IMR-90 (cell line): ENCODE results near the gene WNT2B. TPM values are rescaled to one million over a fixed set of nuclear protein-coding genes. Genes with fewer than 3 reads are reported as not detected.

Experiments used
- ATAC-seq: fragments of 200-7000 bp; cut with Tn5 transposase; 2 replicates; pipeline ENCODE4 v1.9.1; 2020; ENCODE audit warnings: low read depth, mild to moderate bottlenecking, moderate library complexity
- BruUV-seq: library from RNA; stranded (reverse); fragments of 400-500 nt; replicated peaks from 2 replicates; lab custom pipeline; 2021; lab: Mats Ljungman, UMichigan
- CTCF ChIA-PET: fragments of 300-600 bp; formaldehyde crosslinking; extraction: SDS; loops from one replicate; lab custom pipeline; 2021; ENCODE audit warnings: antibody characterized with exemption; lab: Yijun Ruan, JAX
- POLR2A ChIA-PET: fragments of 300-600 bp; sonication (Branson Sonifier 250); formaldehyde crosslinking; loops from one replicate; lab custom pipeline; 2022; ENCODE audit warnings: antibody characterized with exemption; ENCODE audit not compliant: unreplicated experiment; lab: Charles Lee
- DNase-seq: peaks from one replicate; pipeline ENCODE4 v3.0.0; 2013
- H2AFZ ChIP-seq: replicated peaks from 2 replicates; pipeline ENCODE3; 2013; ENCODE audit warnings: low read length, mild to moderate bottlenecking; ENCODE audit not compliant: poor library complexity
- H2AK5ac ChIP-seq: 2 replicates; pipeline ENCODE4 v1.6.1; 2013; ENCODE audit warnings: low read depth, low read length, inconsistent platforms
- H2AK9ac ChIP-seq: replicated peaks from 2 replicates; pipeline ENCODE3; 2013; ENCODE audit warnings: mild to moderate bottlenecking, low read depth, low read length, moderate library complexity; ENCODE audit not compliant: poor library complexity
- H2BK120ac ChIP-seq: 2 replicates; pipeline ENCODE4 v1.6.1; 2013; ENCODE audit warnings: low read depth, low read length, inconsistent platforms
- H2BK15ac ChIP-seq: 3 replicates; pipeline ENCODE4 v1.6.1; 2013; ENCODE audit warnings: low read depth, low read length, inconsistent platforms
- H2BK20ac ChIP-seq: 2 replicates; pipeline ENCODE4 v1.6.1; 2013; ENCODE audit warnings: low read depth, mild to moderate bottlenecking, inconsistent platforms, low read length, moderate library complexity
- H2BK5ac ChIP-seq: 2 replicates; pipeline ENCODE4 v1.6.1; 2013; ENCODE audit warnings: mild to moderate bottlenecking, low read depth, low read length, inconsistent platforms; ENCODE audit not compliant: poor library complexity, severe bottlenecking
- H3K14ac ChIP-seq: replicated peaks from 2 replicates; pipeline ENCODE4 v1.6.1; 2013; ENCODE audit warnings: low read depth, low read length, inconsistent platforms
- H3K18ac ChIP-seq: 2 replicates; pipeline ENCODE4 v1.6.1; 2013; ENCODE audit warnings: low read depth, low read length, control low read depth
- H3K23ac ChIP-seq: 2 replicates; pipeline ENCODE4 v1.6.1; 2013; ENCODE audit warnings: low read depth, low read length, inconsistent platforms
- H3K27ac ChIP-seq: 2 replicates; pipeline ENCODE4 v1.5.1; 2013; ENCODE audit warnings: mild to moderate bottlenecking, control low read depth, low read length; ENCODE audit not compliant: insufficient read depth
- H3K27me3 ChIP-seq: 2 replicates; pipeline ENCODE4 v1.6.1; 2013; ENCODE audit warnings: low read length; ENCODE audit not compliant: control insufficient read depth, insufficient read depth
- H3K36me3 ChIP-seq: 2 replicates; pipeline ENCODE4 v1.6.1; 2013; ENCODE audit warnings: low read length, mixed read lengths; ENCODE audit not compliant: control insufficient read depth, insufficient read depth
- H3K4ac ChIP-seq: 2 replicates; pipeline ENCODE4 v1.6.1; 2013; ENCODE audit warnings: low read depth, low read length, inconsistent platforms
- H3K4me1 ChIP-seq: 2 replicates; pipeline ENCODE4 v1.6.1; 2013; ENCODE audit warnings: low read length, mixed read lengths; ENCODE audit not compliant: control insufficient read depth, insufficient read depth
- H3K4me2 ChIP-seq: 2 replicates; pipeline ENCODE4 v1.6.1; 2013; ENCODE audit warnings: low read depth, mild to moderate bottlenecking, control low read depth, low read length, moderate library complexity
- H3K4me3 ChIP-seq: 2 replicates; pipeline ENCODE4 v1.5.1; 2013; ENCODE audit warnings: low read depth, mild to moderate bottlenecking, control low read depth, low read length, moderate library complexity; ENCODE audit not compliant: insufficient read depth
- H3K56ac ChIP-seq: 2 replicates; pipeline ENCODE4 v1.6.1; 2013; ENCODE audit warnings: low read length, inconsistent platforms; ENCODE audit not compliant: insufficient read depth; ENCODE audit errors: extremely low read depth
- H3K79me1 ChIP-seq, 2 experiments: 2 replicates each; pipeline ENCODE4 v1.6.1; 2013; ENCODE audit warnings: low read length in 2 of 2, inconsistent platforms in 1 of 2, low read depth in 1 of 2
- H3K9ac ChIP-seq: 2 replicates; pipeline ENCODE4 v1.6.1; 2013; ENCODE audit warnings: low read depth, low read length, control low read depth
- H3K9me1 ChIP-seq: 2 replicates; pipeline ENCODE4 v1.6.1; 2013; ENCODE audit warnings: low read length, inconsistent platforms; ENCODE audit not compliant: insufficient read depth
- H3K9me3 ChIP-seq: 2 replicates; pipeline ENCODE4 v1.6.1; 2013; ENCODE audit warnings: low read length; ENCODE audit not compliant: control insufficient read depth, insufficient read depth
- H4K20me1 ChIP-seq: 2 replicates; pipeline ENCODE4 v1.6.1; 2013; ENCODE audit warnings: low read length, inconsistent platforms; ENCODE audit not compliant: insufficient read depth
- H4K5ac ChIP-seq: 2 replicates; pipeline ENCODE4 v1.6.1; 2013; ENCODE audit warnings: mild to moderate bottlenecking, low read depth, low read length, control low read depth
- H4K8ac ChIP-seq, 2 experiments: 2 replicates each; pipeline ENCODE4 v1.6.1; 2013; ENCODE audit warnings: low read depth in 2 of 2, low read length in 2 of 2, control low read depth in 1 of 2, inconsistent platforms in 1 of 2
- H4K91ac ChIP-seq: 2 replicates; pipeline ENCODE4 v1.6.1; 2013; ENCODE audit warnings: low read depth, low read length, inconsistent platforms; ENCODE audit not compliant: insufficient read depth
- MAFK ChIP-seq: IDR thresholded peaks from 2 replicates; pipeline ENCODE4 v1.6.1; 2012; ENCODE audit warnings: low read depth, low read length, improper control_type of control experiment
- NFE2L2 ChIP-seq: fragments of 150-350 bp; IDR thresholded peaks from 2 replicates; pipeline ENCODE4 v1.6.1; 2016; ENCODE audit warnings: low read depth, mild to moderate bottlenecking, low read length
- USF2 ChIP-seq: fragments of 150-350 bp; IDR thresholded peaks from 2 replicates; pipeline ENCODE4 v1.6.1; 2017; ENCODE audit warnings: mild to moderate bottlenecking, antibody characterized with exemption, low read length, low read depth
- WGBS, 2 experiments: methylation state at CpG; one replicate each; pipeline versions ENCODE4 v1.1.5 to v1.1.7; 2013; ENCODE audit warnings: missing lambda C conversion rate in 2 of 2; ENCODE audit not compliant: insufficient read length in 1 of 2; ENCODE audit errors: extremely low coverage in 2 of 2; 5-methylcytosine and 5-hydroxymethylcytosine counted together
- dilution Hi-C: fragments of 300-500 bp; cut with HindIII; formaldehyde crosslinking; loops from one replicate; pipeline ENCODE4 v1.14.3; 2018; ENCODE audit warnings: low sequenced_read_pairs; ENCODE audit not compliant: unreplicated experiment
- in situ Hi-C: fragments of 300-500 bp; cut with MboI; formaldehyde crosslinking; loops from 3 replicates; pipeline ENCODE4 v1.14.3; 2019; ENCODE audit warnings: low sequenced_read_pairs, inconsistent platforms, mixed read lengths
- intact Hi-C: fragments of 100-400 bp; cut with micrococcal nuclease; formaldehyde crosslinking; loops from 2 replicates; pipeline ENCODE4 v1.10.0; 2022
- polyA plus RNA-seq, 3 experiments: library from polyadenylated mRNA; depleted of rRNA; stranded (reverse); fragments of >200 nt; gene quantifications; 2 replicates each; pipeline ENCODE4 v1.2.3, GENCODE V29; 2012; ENCODE audit warnings: low replicate concordance in 1 of 3
- total RNA-seq: library from RNA; depleted of rRNA; stranded (reverse); fragments of >200 nt; gene quantifications from 2 replicates; pipeline ENCODE4 v1.2.3, GENCODE V29; 2012

The WNT2B gene
- total and polyA plus RNA-seq, 2 of the 4 experiments (the other 2 are of a cell fraction), result 0.50 to 0.54 TPM

- H2BK5ac ChIP-seq, result peak overlapping the region; percentile 69
- H3K4ac ChIP-seq, result 0 out of 2 replicates have a peak overlapping the region, but pooled peaks have one; percentile 50
These were observed 48.6 kb downstream of the WNT2B start for GRCh38 chr1:112557385-112557784.

More at GRCh38 chr1:112557385-112557784, 48.6 kb downstream of the WNT2B start:
- in situ Hi-C loops (no loop called here), dilution Hi-C loops (no loop called here), intact Hi-C loops (no loop called here)
- TF ChIP-seq USF2, result no peak
- peak; percentile 94 for TF ChIP-seq NFE2L2
- TF ChIP-seq MAFK, result peak; percentile 88
- Histone ChIP-seq H3K18ac (no peak overlapping the region), H3K9ac (no peak overlapping the region), H3K79me1 (no peaks in the 10 kb centered on the region; a peak in 1 of 4 replicates), H3K27me3 (no peaks in the 10 kb centered on the region), H2BK120ac (no peak overlapping the region), H4K20me1 (no peaks in the 10 kb centered on the region), H2AK9ac (no peak overlapping the region), H2AK5ac (no peak overlapping the region), H3K4me2 (no peak overlapping the region), H3K36me3 (peaks cover 4% of the 10 kb centered on the region), H4K8ac (no peak overlapping the region), H2AFZ (no peak overlapping the region), H4K5ac (no peak overlapping the region), H2BK15ac (no peak overlapping the region), H4K91ac (no peak overlapping the region), H3K4me1 (no peaks in the 10 kb centered on the region), H3K14ac (no peak overlapping the region; the same call in 1 of the 2 replicates), H3K27ac (peak overlapping the region; percentile 41; the same call in 1 of the 2 replicates), H3K56ac (no peak overlapping the region), H3K4me3 (no peak overlapping the region), H2BK20ac (0 out of 2 replicates have a peak overlapping the region, but pooled peaks have one; percentile 57), H3K9me3 (no peaks in the 10 kb centered on the region), H3K23ac (no peak overlapping the region), H3K9me1 (no peaks in the 10 kb centered on the region)
- BruUV-seq, result no TSS peak
- ATAC-seq (peak; percentile 79), DNase-seq (peak; percentile 62)
- WGBS, 2 experiments, result no CpG with 5 or more reads among the region's 1 CpG
- ChIA-PET POLR2A (no interaction called here), CTCF (no interaction called here)
